GM12892 (cell line): ENCODE results near the gene S100Z.

ENCODE experiments used
- POLR2A ChIP-seq: IDR thresholded peaks from 2 replicates; pipeline ENCODE4 v1.6.1; 2011; ENCODE audit warnings: low read depth, low read length, control low read depth
- POLR2AphosphoS5 ChIP-seq: IDR thresholded peaks from 2 replicates; pipeline ENCODE4 v1.6.1; 2011; ENCODE audit warnings: low read depth, low read length, control low read depth
- TAF1 ChIP-seq: IDR thresholded peaks from 2 replicates; pipeline ENCODE4 v1.6.1; 2011; ENCODE audit warnings: low read depth, mild to moderate bottlenecking, control low read depth, low read length, borderline replicate concordance

GRCh38 chr5:76801159-76801802 lies 48.5 kb upstream of the S100Z start:
- TF ChIP-seq POLR2A (no peak), POLR2AphosphoS5 (no peak), TAF1 (no peak)
